GM19025 (cell line): ENCODE data around the gene STK17A.
A peak's percentile ranks its signal among the peaks of the same experiment; 100 is the strongest.

Source experiments
- ATAC-seq: cut with Tn5 transposase; IDR thresholded peaks from one replicate; pipeline ENCODE4 v1.9.1; 2021; ENCODE audit warnings: mild to moderate bottlenecking, low read depth, moderate library complexity; ENCODE audit not compliant: unreplicated experiment

STK17A gene

DNA sequence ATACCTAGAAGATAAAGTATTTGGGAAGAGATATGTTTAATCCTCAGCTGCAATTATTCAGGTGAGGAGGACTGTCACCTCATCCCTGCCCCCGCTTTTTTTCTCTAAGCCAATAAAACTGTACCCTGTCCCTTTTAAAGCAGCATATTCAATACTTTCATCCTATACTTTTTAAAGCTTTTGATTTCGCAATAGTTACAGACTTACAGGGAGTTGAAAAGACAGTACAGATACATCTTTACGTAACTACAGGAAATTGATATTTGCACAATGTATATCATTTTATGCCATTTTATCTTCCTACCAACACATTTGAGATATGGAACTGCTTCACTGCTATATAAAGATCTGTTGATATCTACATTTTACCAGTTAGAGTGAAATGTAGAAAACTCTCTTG, 47.6 kb downstream of the STK17A start:
- no peak for ATAC-seq

GRCh38 chr7:43631559-43631958, 48.7 kb downstream of the STK17A start:
- ATAC-seq = no peak

DNA sequence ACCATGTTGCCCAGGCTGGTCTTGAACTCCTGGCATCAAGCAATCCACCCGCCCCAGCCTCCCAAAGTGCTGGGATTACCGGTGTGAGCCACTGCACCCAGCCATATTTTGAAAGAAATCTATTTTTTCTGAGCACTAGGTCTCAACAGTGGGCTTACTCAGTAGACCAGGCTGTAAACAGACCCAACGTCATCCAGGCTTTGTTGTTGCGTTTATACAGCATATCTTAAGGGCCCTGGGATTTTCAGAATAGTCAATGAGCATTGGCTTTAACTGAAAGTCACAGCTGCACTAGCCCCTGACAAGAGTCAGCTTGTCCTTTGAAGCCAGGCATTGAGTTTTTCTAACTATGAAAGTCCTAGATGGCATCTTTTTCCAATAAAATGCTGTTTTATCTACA, 49.8 kb downstream of the STK17A start:
- no peak for ATAC-seq

DNA sequence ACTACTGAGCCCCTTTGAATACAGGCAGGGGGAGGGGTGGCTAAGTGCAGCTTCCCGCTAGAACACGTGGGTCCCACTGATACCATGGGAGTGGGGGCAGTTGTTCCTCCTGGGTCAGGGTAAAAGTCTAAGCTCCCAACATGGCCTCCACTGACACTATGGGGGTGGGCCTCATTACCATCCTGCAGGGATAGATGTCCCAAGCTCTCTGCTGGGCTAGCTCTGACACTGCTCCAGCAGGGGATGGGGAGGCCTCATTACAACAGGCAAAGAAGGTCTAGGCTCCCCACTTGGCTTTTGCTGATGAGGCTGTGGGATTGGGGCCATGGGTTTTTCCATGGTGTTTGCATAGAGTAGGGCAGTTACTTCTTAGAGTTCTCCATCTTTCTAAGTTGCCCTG, 51.5 kb downstream of the STK17A start:
- ATAC-seq = no peak

DNA sequence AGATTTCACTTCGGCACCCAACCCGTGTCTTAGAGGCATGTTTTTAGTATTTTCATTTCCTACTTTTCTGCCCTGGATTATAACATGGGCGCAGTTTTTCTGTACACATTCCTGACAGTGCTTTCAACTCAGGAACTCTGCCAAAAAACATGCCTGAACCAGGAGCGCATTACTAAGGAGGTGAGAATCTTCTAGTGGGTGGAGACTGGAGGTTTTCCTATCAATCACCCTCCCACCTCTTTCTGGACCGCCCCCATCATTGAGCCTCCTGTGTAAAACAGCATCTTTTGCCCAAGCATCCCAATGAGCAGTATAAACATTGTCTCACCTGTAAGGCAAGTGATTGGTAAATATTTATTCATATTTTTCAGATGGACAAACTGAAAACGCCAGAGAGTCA, 53.2 kb downstream of the STK17A start:
- no peak for ATAC-seq

- no peak for ATAC-seq
These were observed 54.4 kb downstream of the STK17A start for GRCh38 chr7:43637114-43637806.

DNA sequence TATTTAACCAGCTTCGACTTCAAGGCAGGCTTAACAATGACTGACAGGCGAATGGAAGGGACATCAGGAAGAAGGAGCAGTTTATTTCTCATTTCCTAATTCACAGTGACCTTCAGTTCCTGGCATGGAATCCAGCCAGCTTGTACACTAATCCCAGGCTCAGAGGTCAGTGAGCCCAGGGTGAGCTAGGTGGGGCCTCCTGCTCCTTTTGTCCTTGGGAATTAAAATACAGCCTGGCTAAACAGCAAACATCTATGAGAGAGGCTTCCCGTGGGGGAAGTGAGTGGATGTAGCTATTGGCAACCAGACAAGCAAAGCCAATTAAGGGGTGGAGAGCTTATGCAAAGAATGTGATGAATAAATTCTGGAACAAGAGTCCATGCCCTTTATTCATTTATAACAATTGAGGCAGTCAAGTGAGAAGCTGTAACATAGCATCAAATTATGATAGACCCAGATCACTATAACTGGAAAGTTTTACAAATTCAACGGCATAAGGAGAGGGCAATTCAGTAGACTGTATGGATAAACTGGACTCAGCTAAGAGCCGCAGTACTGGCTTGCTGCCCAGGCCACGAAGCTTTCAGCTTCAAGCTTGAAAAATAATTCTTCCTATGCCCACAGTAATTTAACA, 57.1 kb downstream of the STK17A start:
- no peak for ATAC-seq

- ATAC-seq = no peak
These were observed 57.8 kb downstream of the STK17A start for GRCh38 chr7:43640679-43641078.

GRCh38 chr7:43642897-43643630, 60.2 kb downstream of the STK17A start:
- ATAC-seq = no peak

DNA sequence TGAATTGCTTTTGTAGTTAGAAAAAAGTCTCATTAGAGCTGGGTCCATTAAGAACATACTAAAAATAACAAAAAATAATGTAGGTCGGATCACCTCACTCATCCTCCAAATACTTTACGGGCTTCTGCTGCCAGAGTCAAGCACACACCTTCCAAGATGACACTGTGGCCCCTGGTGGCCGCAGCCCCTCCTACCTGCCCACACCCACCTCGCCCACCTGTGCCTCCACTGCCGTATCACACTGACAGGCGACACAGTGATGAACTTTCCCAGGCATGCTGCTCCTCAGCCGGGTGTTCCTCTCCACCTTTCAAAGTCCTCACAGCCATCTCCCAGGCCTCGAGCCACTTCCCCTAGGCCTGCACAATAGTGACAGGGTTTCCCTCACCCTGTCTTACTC, 60.9 kb downstream of the STK17A start:
- no peak for ATAC-seq

DNA sequence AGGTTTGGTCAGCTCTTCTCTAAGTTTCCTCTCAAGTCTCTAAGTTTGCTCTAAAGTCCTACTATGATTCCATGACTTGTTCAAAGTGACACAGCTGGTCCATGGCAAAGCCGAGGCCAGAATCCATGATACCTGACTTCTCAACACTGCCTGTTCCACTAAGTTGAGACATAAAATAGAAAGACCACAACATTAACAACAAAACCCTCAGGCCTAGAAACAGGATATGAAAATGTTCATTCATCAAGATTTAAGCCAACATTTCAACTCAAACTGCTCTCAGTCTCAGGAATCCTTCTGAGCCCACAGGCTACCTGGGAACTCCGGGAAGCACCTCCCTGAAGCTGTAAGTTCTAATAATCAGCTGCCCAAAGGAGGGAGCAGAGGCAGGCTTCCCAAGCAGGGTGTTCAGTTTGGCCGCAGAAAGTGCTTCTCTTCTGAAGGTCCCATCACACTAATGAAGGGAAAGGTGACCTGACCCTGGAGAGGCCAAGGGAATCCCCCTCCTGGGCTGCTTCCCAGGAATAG, 62.9 kb downstream of the STK17A start:
- no peak for ATAC-seq

- no peak for ATAC-seq
These were observed 63.9 kb downstream of the STK17A start for GRCh38 chr7:43646603-43647338.

DNA sequence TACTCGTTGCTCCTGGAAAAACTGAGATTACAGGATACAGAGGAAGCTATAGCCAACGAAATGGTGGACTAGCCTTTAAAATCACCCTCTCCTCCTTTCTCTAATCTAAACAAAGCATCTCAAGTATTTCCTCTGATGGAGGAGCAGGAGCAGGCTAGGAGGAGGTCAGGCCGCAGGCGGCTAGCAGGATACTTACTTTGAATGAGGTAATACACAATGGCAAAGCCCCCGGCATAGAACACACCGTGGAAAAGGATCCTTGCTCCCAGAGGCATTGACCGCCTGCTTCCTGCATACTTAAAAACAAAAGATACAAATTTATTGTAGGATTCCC, 64.4 kb downstream of the STK17A start:
- ATAC-seq = no peak

- ATAC-seq = no peak
These were observed 65.0 kb downstream of the STK17A start for GRCh38 chr7:43647673-43648472.

DNA sequence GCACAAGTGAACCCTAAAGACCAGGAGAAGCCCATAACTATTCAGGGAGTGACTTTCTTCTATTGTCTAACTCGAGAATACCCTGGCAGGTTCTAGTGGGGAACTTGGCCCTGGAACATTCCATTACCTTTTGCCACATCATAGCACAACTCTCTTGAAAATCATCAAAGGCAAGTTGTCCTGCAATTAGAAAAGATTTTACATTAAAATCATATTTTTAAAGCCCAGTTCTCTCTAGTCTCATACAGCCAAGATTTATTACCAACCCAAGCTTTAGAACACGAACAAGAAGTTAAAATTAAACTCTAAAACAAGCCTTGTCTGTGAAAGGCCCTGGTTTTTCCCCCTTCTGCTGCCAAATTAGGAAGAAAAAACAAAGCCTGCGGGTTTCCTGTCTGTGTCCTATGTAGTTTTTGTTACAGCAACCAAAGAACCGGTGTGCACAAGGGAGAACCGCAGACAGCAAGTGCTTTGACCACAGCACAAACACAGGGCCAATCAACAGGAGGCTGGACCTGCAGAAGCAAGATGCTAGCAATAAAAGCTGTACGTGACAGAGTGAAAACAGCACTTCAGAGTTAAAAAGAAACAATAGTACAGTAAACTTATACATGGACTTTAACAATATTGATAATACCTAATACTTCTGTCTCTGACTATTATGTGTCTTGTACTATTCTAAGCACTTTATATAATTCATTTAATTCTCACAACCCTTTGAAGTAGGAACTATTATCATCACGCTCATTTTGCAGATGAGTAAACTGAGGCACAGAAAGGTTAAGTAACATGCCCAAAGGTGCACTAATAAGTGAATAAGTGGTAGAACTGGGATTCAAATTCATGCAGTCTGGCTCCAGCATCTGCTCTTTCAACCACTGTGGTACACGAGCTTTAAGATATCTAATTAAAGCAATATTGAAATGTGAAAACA, 65.8 kb downstream of the STK17A start:
- ATAC-seq = peak; percentile 59

DNA sequence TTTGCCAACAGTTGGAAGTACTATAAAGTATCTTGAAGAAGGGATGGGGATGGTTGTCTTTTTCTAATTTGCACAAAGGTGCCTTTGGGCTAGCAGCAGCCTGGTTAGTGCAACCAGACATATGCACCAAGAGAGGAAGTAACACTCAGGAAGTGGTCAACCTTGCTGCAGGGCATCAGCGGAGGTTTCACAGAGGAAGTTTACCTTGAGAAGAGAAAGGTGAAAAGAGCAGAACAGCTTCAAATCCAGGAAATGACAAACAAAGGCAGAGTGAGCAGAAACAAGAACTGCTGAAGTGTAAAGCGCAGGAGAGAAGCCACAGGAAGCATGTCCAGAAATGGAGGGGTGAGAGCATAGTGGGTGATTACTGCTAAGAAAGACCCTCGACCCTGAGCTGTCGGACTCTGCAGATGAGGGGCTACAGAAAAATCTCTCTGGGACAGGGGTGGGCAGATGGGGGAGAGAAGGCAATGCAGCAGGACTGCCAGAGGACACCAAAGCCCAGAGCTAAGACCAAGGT, 66.9 kb downstream of the STK17A start:
- peak; percentile 63 for ATAC-seq

- ATAC-seq = no peak
These were observed 67.6 kb downstream of the STK17A start for GRCh38 chr7:43650457-43651052.

GRCh38 chr7:43652364-43652763, 69.5 kb downstream of the STK17A start:
- no peak for ATAC-seq
